Activated CD8-positive, alpha-beta memory T cell treated with anti-CD3 and anti-CD28 coated beads for 24 hours (primary cell): Measurements from ENCODE around the gene HM13.
"Not testable (repeated sequence)": the region's sequence is repeated elsewhere in the genome, so short reads cannot be mapped to it uniquely, and the experiment has no call there.

ENCODE experiments used
- DNase-seq: peaks from one replicate; pipeline ENCODE4 v3.0.0-alpha.2; 2020

The HM13 gene

DNA sequence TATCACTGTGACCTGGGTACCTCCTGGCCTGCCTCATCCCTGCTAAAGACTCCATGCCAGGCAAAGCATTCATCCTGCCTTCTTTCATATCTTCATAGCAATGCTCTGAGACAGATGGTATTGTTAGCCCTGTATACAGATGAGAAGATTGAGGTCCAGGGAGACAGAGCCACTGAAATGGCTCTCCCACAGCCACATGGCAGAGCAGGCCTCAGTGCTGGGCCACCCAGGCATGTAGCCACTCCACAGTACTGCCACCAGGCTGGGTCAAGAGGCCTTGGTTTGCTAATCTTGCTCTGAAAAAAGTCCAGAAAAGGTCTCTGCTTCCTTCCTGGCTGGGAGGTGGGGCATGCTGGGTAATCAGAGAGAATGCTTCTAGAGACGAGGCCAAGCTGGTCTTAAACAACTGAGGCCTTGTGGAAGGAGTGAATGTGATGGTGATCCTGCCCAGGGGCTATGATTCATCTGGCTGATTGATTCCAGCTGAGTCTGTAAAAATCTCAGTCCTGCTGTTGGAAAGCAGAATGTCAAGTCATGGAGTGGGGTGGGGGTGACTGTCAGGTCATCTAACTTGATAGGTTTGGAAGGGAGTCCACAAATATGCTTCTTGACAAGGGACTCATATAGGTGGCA lies 29.8 kb downstream of the HM13 start:
- DNase-seq, result no peak

DNA sequence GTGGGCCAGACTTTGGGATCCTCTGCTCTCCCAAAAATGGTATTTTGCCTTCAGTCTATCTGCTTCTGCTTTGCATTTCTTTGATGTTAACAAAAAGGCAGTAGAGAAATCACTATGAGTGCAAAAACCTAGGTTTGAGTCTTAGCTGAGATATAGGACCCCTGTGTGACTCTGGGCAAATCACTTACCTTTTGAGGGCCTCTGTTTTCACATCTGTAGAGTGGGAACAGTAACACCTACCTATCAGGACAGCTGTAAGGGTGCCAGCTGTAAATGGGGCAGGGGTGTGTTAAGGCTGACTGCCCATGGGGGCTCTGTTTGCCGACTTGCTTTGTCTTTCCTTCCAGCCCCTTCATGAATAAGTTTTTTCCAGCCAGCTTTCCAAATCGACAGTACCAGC lies 30.4 kb downstream of the HM13 start:
- DNase-seq, result no peak

DNA sequence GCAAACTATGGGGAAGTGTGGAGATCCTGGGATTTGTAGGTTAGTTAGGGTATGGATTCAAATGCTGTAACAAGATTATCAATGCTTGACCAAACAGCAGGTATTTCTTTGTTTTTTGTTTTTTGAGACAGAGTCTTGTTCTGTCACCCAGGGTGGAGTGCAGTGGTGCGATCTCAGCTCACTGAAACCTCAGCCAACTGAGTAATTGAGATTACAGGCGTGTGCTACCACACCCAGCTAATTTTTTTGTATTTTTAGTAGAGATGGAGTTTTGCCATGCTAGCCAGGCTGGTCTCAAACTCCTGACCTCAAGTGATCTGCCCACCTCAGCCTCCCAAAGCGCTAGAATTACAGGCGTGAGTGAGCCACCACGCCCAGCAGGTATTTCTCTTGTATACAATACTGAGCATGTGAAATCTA lies 31.4 kb downstream of the HM13 start:
- DNase-seq, result not testable (repeated sequence)

DNA sequence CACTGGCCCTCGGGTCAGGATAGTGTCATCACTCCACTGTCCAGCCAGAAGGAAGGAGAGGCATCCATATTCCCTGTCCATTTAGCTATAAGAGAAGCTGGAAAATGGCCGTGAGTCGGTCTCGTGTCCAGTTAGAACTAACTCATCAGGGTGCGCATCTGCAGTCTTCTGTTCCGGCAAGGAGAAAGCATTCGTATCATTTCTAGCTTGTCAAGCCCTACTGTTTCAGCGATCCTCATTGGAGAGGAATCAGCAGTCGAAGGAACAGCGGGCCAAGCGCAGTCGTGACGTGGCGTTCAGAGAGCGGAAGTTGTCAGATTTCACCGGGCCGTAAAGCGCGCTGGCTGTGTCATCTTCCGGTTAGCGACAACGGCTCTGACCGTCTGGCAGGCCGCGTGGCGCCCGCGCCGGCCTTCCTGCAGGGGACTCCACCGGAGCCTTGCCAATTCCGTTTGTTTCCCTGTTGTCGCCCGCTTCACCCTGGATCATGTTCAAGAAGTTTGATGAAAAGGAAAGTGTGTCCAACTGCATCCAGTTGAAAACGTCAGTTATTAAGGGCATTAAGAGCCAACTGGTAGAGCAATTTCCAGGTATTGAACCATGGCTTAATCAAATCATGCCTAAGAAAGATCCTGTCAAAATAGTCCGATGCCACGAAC lies 32.9 kb downstream of the HM13 start:
- peak; percentile 88 for DNase-seq

DNA sequence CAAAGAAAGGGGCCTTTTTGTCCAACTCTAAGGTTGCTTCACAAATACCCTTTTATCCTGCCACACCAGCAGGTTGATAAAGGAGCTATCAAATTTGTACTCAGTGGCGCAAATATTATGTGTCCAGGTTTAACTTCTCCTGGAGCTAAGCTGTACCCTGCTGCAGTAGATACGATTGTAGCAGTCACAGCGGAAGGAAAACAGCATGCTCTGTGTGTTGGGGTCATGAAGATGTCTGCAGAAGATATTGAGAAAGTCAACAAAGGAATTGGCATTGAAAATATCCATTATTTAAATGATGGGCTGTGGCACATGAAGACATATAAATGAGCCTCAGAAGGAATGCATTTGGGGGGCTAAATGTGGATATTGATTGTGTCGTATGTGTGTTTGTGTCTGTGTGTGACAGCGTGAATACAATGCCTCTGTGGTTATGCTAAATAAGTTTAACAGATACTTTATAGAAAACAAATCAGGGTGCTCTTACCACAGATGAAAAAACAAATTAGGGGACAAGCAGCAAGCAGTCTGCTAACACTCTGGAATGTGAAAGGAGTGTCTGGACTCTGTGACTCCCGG lies 33.6 kb downstream of the HM13 start:
- DNase-seq, result no peak

DNA sequence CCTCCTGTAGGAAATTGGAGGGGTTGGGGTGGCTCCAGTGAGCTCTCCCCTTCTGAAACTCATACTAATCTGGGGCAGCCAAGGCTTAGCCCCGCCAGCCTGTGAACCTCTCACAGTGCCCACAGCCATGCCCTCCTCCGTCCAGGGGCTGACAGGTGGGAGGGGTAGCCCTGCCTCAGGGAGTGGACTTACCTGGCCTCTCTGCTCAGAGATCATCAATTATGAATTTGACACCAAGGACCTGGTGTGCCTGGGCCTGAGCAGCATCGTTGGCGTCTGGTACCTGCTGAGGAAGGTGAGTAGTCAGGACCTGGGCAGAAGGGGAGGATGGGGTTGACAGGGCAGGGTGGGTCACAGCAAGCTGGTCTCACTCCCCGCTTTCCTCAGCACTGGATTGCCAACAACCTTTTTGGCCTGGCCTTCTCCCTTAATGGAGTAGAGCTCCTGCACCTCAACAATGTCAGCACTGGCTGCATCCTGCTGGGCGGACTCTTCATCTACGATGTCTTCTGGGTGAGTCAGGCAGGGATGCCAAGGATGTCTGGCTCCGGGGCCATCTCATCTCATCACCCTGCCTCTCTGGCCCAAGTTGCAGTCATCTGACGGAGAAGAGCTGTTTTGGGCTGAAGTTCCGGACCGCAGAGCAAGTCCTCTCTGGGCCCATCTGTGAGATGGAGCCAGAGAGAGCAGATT lies 34.7 kb downstream of the HM13 start:
- no peak for DNase-seq

DNA sequence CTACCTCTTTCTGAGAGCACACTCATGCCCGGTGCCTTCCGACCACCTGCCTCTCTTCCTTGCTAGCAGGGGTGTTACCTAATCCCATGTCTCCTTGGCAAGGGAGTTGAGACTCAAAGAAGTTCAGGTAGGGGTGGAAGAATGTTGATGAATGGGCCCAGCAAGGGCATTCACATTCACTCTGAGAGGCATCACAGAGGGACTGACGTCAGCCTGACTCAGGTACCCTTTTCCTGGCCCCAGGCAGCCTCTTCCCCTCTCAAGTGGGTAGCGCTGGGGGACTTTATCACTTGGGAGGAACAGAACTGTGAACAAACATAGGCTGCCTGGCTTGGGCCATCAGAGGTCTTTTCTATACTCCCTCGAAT lies 35.3 kb downstream of the HM13 start:
- DNase-seq, result no peak

DNA sequence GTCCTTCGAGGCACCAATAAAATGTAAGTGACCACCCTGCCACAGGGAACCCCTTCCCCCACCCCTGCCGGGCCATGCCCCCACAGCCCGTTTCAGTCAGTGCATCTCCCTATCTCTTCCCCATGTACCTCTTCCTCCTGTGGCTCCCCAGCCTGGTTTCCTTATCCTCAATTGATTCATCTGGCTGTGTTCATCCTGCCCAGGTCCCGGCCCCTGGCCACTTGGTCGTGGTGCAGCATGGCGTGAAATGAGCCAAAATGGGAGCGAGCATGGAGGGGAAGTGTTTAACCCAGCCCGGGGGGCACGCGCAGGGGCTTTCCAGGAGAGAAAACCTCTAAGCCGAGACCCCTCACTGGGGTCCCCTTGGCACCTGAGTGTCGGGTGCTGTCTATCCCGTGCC lies 35.9 kb downstream of the HM13 start:
- DNase-seq, result no peak

DNA sequence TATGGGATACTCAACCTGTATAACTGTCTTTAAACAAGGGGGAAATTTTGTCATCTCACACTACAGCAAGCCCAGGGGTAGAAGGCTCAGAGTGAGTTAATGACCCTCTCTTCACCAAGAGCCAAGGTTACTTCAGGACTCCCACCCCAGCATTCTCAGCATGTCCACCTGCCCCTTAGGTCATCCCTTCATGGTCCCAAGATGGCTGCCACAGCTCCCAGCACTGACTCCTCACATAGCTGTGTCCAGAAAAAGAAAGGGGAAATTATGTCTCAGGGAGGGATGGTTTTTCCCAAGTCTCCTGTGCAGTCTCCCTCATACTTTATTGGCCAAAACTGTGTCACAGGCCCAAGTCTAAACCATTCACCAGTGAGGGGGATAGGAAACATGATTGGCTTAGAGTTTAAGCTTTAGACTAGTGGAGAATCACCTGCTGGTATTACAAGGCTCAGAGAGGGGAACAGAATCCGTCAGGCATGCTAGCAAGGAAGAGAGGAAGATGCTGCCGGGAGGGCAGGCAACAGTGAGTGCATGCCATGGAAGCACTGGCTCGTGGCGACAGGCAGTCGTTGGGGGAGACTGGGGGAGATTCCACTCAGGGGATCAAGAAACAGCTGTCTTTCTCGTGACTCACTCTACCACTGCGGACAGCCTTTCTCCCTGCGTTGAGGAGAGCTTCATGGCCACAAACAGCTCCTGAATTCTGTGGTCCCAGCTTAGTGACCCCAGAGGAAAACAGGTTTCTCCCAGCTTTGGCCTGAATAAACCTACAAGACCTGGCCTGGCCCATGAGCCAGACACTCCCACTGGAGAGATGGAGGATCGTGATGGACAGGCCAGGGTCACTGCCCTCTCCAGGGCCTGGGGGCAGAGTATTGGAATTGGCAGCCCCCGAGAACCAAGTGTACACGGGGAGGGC lies 37.2 kb downstream of the HM13 start:
- DNase-seq, result no peak

DNA sequence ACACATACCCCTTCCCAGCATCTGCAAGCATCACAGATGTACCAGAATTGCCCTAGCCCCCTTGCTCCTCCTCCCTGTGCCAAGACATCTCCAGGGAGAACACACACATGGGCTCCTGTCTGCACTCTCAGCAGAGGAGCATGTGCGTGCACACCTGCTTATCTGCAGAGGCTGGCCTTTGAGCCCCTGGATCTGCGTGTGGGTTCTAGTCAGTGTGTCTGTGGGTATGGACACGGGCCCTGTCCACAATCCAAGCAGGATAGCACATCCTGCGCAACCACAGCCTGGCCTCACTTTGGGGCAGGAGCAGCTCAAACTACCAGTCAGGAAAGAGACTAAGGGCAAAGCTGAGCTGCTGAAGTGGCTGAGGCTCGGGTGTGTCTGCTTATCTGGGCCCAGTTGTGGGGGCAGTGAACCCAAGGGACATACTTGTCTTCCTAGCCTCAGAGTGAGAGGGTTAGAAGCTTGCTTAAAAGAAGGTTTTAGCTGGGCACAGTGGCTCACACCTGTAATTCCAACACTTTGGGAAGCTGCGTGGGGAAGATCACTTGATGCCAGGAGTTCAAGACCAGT lies 41.0 kb downstream of the HM13 start:
- DNase-seq, result no peak

DNA sequence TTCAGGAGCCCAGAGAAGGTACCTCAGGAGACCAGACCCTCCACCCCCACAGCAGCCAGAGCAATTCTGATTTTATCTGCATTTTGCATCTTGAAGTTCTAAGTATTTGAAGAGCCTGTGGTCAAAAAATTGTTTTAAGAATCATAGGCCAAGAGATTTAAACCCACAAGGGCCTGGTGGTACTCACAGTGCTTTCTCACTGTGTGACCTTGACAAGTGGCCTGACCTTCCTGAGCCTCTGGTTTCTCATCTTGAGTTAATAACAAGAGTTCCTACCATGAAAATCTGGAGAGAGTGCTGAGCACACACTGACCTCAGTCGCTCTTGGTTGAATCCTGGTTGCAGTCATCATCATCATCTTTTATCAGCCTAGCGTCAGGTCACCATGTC lies 45.5 kb downstream of the HM13 start:
- DNase-seq, result no peak

DNA sequence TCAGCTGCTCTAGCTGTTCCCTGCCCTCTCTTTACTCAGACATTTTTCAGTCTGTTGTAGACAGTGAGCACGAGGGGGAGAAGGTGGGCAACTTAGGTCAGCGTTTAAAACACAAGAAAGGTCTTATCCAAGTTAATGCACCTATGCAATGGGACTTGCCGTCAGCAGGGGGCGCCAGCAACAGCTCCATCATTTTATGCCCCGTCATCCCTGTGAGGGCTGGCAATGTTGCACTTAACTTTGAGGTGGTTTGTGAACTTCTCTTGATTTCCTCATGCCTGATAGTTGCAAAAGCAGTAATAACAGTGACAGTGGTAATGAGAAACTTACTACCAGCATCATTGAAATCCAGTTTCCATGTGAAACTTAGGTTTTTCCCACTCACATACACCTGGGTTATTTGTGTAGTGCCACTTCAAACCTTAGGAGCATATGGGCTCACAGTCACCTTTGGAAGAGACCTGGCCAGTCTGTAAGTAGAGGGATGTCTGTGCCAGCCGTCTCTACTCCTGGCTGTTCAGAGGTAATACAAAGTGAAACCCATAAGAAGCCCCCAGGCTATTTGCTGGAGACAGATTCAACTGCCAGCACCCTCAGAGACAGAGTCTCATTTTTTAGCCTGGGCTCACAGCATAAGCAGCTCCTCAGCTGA lies 46.0 kb downstream of the HM13 start:
- peak; percentile 85 for DNase-seq

DNA sequence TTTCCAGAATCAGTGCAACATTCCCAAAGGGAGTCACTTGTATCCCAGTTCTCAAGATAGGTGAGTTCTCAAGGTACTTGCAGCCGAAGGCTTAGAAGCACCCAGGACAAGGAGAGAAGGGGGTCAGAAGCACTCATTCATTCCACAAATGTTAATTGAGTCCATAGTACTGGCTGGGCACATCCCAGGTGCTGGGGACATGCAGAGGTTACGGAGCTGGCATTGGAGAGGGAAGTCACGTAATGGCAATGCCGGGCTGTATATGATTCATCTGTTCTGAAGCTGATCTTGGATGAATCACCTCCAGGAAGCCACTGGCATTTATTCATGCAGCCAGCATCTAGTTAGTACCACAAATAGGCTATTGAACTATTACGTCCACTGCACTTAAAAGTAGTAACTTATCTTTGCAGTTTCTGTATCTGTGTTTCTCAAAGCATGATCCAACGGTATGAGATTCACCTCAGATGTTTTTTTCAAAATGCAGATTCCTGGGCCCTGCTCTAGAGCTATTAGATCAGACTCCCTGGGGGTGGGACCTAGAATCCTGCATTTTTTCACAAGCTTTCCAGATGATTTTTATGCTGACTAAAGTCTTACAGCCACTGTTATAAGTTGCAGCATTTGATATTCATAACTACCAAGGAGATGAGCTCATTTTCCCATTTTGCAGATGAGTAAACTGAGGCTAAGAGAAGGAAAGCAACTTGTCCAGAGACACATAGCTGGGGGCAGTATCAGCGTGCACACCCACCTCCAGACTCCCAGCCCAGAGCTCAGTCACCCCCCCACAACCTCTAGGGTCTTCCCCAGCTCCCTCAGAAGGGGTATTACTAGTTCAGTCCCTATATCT lies 46.7 kb downstream of the HM13 start:
- no peak for DNase-seq

DNA sequence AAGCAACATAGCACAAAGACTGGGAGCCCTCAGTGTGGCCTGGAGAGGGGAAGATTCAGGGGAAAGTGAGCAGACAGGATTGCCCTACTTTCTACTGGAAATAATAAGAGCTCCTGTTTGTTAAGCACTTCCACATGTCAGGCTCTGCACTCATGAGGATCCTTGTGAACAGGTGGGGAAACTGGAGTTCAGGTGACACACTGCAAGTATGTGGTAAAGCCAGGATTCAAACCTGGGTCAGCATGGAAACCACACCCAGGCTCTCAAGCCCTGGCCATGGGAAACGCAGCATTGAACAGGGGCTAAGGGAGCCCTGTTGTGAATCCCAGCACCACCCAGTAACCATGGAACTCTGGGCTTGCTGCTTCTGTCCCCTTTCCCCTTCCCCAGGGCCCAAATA lies 48.0 kb downstream of the HM13 start:
- DNase-seq, result no peak

DNA sequence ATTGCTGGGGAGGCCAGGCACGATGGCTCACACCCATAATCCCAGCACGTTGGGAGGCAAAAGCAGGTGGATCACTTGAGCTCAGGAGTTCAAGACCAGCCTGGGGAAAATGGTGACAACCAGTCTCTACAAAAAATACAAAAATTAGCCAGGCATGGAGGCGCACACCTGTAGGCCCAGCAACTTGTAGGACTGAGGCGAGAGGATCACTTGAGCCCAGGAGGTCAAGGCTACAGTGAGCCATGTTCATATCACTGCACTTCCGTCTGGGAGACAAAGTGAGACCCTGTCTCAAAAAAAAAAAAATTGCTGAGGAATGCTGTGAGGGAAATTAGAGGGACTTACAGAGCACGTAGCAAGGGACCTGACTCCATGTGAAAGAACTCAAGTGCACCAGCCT lies 50.0 kb downstream of the HM13 start:
- no peak for DNase-seq

DNA sequence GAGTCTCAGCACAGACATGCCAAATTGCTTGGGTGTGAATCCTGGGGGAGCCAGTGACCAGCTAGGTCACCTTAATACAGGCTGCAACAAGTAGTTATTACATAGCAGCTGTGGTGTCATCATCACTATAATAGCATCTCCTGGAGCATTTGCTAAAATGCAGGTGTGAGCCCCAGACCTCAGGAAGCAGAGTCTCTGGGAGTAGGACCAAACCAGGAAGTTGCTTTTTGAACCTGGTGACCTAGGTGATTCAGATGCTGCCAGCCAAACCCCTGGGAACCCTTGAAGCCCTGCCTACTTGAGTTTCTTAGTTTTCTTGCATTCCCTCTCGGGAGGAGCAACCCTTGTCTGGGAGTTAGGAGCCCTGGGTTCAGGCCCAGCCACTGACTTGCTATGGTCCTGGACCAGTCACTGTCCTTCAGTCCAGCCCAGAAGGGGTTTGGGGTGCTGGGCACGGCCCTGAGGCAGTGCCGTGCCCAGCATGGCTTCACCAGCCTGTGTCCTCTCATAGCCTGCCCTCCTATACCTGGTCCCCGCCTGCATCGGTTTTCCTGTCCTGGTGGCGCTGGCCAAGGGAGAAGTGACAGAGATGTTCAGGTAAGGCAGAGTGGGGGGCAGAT lies 51.6 kb downstream of the HM13 start:
- DNase-seq, result no peak

DNA sequence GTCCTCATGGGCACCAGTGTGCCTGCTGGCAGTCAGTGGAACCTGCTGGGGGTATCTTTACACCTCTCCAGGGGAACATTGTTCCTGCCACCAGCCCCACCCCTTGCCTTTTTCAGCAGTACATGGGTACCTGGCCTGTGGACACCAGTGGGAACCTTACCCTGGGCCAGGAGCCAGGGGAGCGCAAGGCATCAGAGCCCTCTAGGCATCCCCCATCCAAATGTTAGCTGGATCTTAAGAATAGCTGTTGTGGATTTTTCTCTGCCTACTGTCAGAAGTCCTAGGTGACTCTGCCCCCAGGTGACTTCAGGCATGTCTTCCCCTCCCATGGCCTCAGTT lies 52.0 kb downstream of the HM13 start:
- no peak for DNase-seq

DNA sequence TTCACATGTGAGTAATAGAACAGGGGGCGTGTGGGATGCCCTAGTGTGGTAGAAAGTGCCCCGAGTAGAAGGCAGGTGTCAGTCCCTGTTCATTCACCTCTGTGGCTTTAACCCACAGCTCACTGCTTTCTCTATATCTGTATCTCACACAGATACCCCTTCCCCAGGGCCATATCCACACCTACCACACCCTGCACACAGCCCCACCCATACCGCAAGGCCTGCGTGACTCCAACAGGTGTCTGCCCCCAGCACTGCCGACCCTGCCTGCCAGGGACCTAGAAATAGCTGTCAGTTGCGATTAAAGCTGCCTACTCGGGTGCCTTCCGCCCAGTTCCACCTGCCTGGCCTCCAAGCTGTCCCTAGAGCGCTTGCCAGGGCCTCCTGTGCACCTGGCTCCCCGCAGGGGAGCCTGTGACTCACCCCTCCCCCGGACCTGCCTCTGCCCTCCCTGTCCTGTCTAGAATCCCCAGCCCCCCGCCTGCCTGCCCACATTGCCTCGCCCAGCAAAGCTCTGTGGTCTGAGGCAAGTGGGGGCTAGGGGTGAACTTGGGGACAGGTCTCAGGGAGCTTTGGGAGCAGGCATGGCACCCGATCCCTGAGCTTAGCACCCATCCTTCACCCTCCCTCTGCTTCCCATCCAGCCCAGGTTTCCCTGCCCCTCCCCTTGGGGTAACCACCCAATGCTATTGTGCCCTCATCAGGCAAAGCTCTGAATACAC lies 52.6 kb downstream of the HM13 start:
- no peak for DNase-seq

DNA sequence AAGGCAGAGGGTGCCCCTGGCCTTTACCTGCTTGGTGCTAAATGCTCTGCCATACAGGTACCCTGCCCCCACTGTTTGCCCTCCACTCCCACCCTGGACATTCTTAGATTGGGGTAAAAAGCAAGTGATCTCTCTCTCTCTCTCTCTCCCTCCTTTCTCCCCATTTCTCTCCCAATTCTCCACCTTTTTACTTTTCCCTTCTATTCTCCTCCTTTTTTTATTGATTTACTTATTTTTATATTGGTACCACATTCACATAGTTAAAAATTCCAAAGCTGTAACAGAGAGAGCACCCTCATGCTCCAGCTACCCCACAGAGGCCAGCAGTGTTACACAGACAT lies 53.1 kb downstream of the HM13 start:
- DNase-seq, result no peak

DNA sequence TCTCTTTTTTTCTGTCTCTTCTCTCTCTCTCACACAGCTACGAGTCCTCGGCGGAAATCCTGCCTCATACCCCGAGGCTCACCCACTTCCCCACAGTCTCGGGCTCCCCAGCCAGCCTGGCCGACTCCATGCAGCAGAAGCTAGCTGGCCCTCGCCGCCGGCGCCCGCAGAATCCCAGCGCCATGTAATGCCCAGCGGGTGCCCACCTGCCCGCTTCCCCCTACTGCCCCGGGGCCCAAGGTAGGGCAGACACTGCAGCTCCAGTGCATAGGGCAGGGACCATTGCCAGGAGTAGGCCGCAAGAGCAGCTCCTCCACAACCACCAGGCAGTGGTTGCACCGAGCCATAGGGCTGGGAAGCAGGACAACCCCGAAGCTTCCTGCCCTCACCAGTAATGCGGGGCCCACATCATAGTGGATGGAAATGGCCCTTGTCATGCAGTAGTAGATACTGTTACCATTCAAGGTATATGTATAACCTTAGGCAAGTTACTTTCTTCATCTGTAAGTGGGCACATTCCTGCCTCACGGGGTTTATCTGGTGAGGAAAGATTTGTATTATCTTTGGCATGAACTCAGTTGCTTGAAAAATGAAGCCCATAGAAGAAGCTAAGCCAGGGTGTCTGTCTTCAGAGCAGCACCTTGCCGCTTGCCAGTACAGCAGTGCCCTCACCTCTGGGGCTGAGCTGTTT lies 53.9 kb downstream of the HM13 start:
- no peak for DNase-seq
